K562 (cell line): Measurements from ENCODE around the gene PLEKHO2.

Experiments used
- BRD4 ChIP-seq: fragments of 200-600 bp; sonication (generic); IDR thresholded peaks from 2 replicates; pipeline ENCODE4 v1.6.1; 2017; ENCODE audit warnings: inconsistent platforms
- ELK1 ChIP-seq: sonication (generic); formaldehyde crosslinking; IDR thresholded peaks from 2 replicates; pipeline ENCODE4 v1.8.1; 2022; ENCODE audit warnings: missing genetic modification reagents
- HDAC3 ChIP-seq: fragments of 450-650 bp; IDR thresholded peaks from 2 replicates; pipeline ENCODE4 v1.6.1; 2018; ENCODE audit warnings: borderline replicate concordance, mild to moderate bottlenecking, moderate library complexity; ENCODE audit not compliant: partially characterized antibody
- HDAC6 ChIP-seq: IDR thresholded peaks from 2 replicates; pipeline ENCODE4 v1.6.1; 2012; ENCODE audit warnings: low read depth, mild to moderate bottlenecking, control low read depth, inconsistent platforms, low read length, moderate library complexity
- MAX ChIP-seq: sonication (generic); formaldehyde crosslinking; IDR thresholded peaks from 2 replicates; pipeline ENCODE4 v1.9.0; 2022; ENCODE audit warnings: mild to moderate bottlenecking, missing genetic modification reagents
- NCOA6 ChIP-seq: fragments of 450-650 bp; IDR thresholded peaks from 2 replicates; pipeline ENCODE4 v1.6.1; 2017; ENCODE audit warnings: mild to moderate bottlenecking
- NFRKB ChIP-seq: fragments of 450-650 bp; IDR thresholded peaks from 2 replicates; pipeline ENCODE4 v1.6.1; 2016; ENCODE audit warnings: low read depth
- RCOR1 ChIP-seq, 2 experiments: IDR thresholded peaks; 2 replicates each; pipeline ENCODE4 v1.6.1; 2012; ENCODE audit warnings: low read depth in 2 of 2, low read length in 2 of 2, borderline replicate concordance in 1 of 2, improper control_type of control experiment in 1 of 2
- SLC30A9 ChIP-seq: fragments of 250-450 bp; sonication (Bioruptor Pico); IDR thresholded peaks from 2 replicates; pipeline ENCODE4 v1.8.0; 2022; ENCODE audit warnings: mild to moderate bottlenecking, moderate library complexity
- SRF ChIP-seq, 2 experiments: fragments of 250-450, 450-650 bp in 1 of 2; sonication (Bioruptor Pico) in 1 of 2; sonication (generic) in 1 of 2; formaldehyde crosslinking; IDR thresholded peaks; 2 replicates each; pipeline versions ENCODE4 v1.5.0 to v1.5.1; 2020 to 2022; ENCODE audit warnings: mild to moderate bottlenecking in 1 of 2, missing genetic modification reagents in 1 of 2
- ZHX1 ChIP-seq: fragments of 150-350 bp; conservative IDR thresholded peaks from 2 replicates; pipeline ENCODE4 v1.6.1; 2014; ENCODE audit warnings: low read length
- TF ChIP-seq, protein P1 (sequence below), 3 experiments: IDR thresholded peaks in 2 of 3; conservative IDR thresholded peaks in 1 of 3; 2 replicates each; pipeline ENCODE4 v1.5.1; 2011 to 2012; ENCODE audit warnings: low read length in 3 of 3, mild to moderate bottlenecking in 3 of 3, control low read depth in 2 of 3, improper control_type of control experiment in 1 of 3, inconsistent platforms in 1 of 3, low read depth in 1 of 3, mixed read lengths in 1 of 3, moderate library complexity in 1 of 3; ENCODE audit not compliant: insufficient read depth in 2 of 3

DNA sequence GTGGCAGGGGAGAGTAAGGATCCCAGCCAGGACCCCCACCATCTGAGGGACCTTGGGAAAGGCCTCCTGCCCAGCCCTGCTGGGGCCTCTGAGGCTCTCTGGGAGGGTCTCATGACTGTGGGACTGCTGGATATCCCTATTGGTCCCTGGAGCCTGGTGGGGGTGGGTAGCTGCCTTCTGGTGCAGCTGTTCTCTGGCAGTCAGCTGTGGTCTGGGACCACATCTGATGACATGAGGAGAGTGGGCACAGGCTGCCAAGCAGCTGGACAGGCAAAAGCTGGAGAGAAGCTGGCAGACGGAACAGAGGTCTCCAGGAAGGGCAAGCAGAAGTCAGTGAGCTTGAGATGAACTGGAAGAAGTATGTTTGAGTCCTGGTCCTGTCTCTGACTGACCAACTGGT, 22.4 kb downstream of the PLEKHO2 start:
- no peak for TF ChIP-seq MAX (CRISPR knock-in tag)
- TF ChIP-seq SLC30A9 (CRISPR knock-in tag), result no peak
- no peak for TF ChIP-seq NFRKB
- no peak for TF ChIP-seq BRD4
- no peak for TF ChIP-seq SRF (CRISPR knock-in tag; IDR thresholded peaks at IDR 0.05)
- TF ChIP-seq ELK1 (CRISPR knock-in tag), result no peak
- TF ChIP-seq HDAC6, result no peak
- no peak for TF ChIP-seq ZHX1
- TF ChIP-seq, protein P1, sequence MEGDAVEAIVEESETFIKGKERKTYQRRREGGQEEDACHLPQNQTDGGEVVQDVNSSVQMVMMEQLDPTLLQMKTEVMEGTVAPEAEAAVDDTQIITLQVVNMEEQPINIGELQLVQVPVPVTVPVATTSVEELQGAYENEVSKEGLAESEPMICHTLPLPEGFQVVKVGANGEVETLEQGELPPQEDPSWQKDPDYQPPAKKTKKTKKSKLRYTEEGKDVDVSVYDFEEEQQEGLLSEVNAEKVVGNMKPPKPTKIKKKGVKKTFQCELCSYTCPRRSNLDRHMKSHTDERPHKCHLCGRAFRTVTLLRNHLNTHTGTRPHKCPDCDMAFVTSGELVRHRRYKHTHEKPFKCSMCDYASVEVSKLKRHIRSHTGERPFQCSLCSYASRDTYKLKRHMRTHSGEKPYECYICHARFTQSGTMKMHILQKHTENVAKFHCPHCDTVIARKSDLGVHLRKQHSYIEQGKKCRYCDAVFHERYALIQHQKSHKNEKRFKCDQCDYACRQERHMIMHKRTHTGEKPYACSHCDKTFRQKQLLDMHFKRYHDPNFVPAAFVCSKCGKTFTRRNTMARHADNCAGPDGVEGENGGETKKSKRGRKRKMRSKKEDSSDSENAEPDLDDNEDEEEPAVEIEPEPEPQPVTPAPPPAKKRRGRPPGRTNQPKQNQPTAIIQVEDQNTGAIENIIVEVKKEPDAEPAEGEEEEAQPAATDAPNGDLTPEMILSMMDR (IDR thresholded peaks at IDR 0.05 in 2 of 3, conservative IDR thresholded peaks at IDR 0.05 in 1 of 3; ENCODE audit: insufficient read depth in 2 of 3, low read depth in 1 of 3, low read length in 3 of 3), result no peak
- TF ChIP-seq RCOR1 (IDR thresholded peaks at IDR 0.05; ENCODE audit: borderline replicate concordance in 1 of 2, low read depth in 2 of 2, low read length in 2 of 2), result no peak
- TF ChIP-seq NCOA6, result no peak
- no peak for TF ChIP-seq HDAC3
